ENCODE measurements around the gene SIRT2. TPM values are rescaled to one million over a fixed set of nuclear protein-coding genes. Genes with fewer than 3 reads are reported as not detected.

SIRT2 gene
- total and polyA plus RNA-seq, 2 experiments from 2014 or later, result 41.3 to 64.4 TPM

- in situ Hi-C loops (cut with MboI), result no loop called here
- DNase-seq, result peak; percentile 35
- TF ChIP-seq EZH2 (IDR thresholded peaks at IDR 0.05; ENCODE audit: insufficient read depth, poor library complexity, severe bottlenecking), result no peak
- TF ChIP-seq EZH2phosphoT487 (IDR thresholded peaks at IDR 0.05; ENCODE audit: insufficient read depth, low read depth), result no peak
Observed at GRCh38 chr19:38848299-38849146, 50.9 kb downstream of the SIRT2 start.

GRCh38 chr19:38846097-38846496, 53.3 kb downstream of the SIRT2 start:
- DNase-seq, result no peak
- Histone ChIP-seq H3K27ac (no peak overlapping the region), H3K4me1 (ENCODE audit: insufficient read depth) (peaks cover 9% of the 10 kb centered on the region; the same call in 1 of the 2 replicates), H3K36me3 (ENCODE audit: low read depth) (peaks cover 62% of the 10 kb centered on the region), H3K27me3 (replicated peaks; ENCODE audit: insufficient read depth) (no peaks in the 10 kb centered on the region), H4K20me1 (ENCODE audit: insufficient read depth) (peaks cover 10% of the 10 kb centered on the region; the same call in 1 of the 2 replicates), H2AFZ (no peak overlapping the region), H3K4me2 (ENCODE audit: unreplicated experiment) (no peak overlapping the region), H3K4me3 (no peak overlapping the region), H3K9me2 (ENCODE audit: insufficient read depth) (no peaks in the 10 kb centered on the region), H3K9me3 (ENCODE audit: low read depth) (no peaks in the 10 kb centered on the region), H3K9ac (no peak overlapping the region), H3K79me2 (ENCODE audit: insufficient read depth) (peaks cover 81% of the 10 kb centered on the region), H3F3A (ENCODE audit: insufficient read depth) (peaks cover 31% of the 10 kb centered on the region)
- 63 to 68% methylated on average over 2 of the region's 2 CpGs for WGBS, 2 experiments (ENCODE audit: low coverage in 1 of 2, low lambda C conversion rate in 2 of 2, missing lambda C conversion rate in 2 of 2)
- no peak for TF ChIP-seq EZH2 (IDR thresholded peaks at IDR 0.05; ENCODE audit: insufficient read depth, poor library complexity, severe bottlenecking)
- no peak for TF ChIP-seq EZH2phosphoT487 (IDR thresholded peaks at IDR 0.05; ENCODE audit: insufficient read depth, low read depth)
- in situ Hi-C loops (cut with MboI), result no loop called here

More at GRCh38 chr19:38848299-38849146, 50.9 kb downstream of the SIRT2 start:
- no peak overlapping the region for H2AFZ ChIP-seq
- peaks cover 56% of the 10 kb centered on the region for H3K79me2 ChIP-seq (ENCODE audit: insufficient read depth)
- H3F3A ChIP-seq (ENCODE audit: insufficient read depth), result peaks cover 24% of the 10 kb centered on the region
- no peaks in the 10 kb centered on the region for H3K9me3 ChIP-seq (ENCODE audit: low read depth)
- peak overlapping the region; percentile 96 for H3K9ac ChIP-seq
- H3K4me3 ChIP-seq, result peak overlapping the region; percentile 86
- no peaks in the 10 kb centered on the region for H3K9me2 ChIP-seq (ENCODE audit: insufficient read depth)
- peaks cover 7% of the 10 kb centered on the region; the same call in 1 of the 2 replicates for H4K20me1 ChIP-seq (ENCODE audit: insufficient read depth)
- H3K4me2 ChIP-seq (ENCODE audit: unreplicated experiment), result peak overlapping the region; percentile 93
- H3K36me3 ChIP-seq (ENCODE audit: low read depth), result peaks cover 38% of the 10 kb centered on the region
- H3K4me1 ChIP-seq (ENCODE audit: insufficient read depth), result peaks cover 13% of the 10 kb centered on the region; the same call in 1 of the 2 replicates
- H3K27me3 ChIP-seq (replicated peaks; ENCODE audit: insufficient read depth), result no peaks in the 10 kb centered on the region
- peak overlapping the region; percentile 97 for H3K27ac ChIP-seq
- WGBS, 2 experiments (ENCODE audit: low coverage in 1 of 2, low lambda C conversion rate in 2 of 2, missing lambda C conversion rate in 2 of 2), result 9 to 10% methylated on average over 22 of the region's 22 CpGs

GRCh38 chr19:38845374-38846024, 53.9 kb downstream of the SIRT2 start:
- in situ Hi-C loops (cut with MboI), result no loop called here

GRCh38 chr19:38844093-38844686, 55.2 kb downstream of the SIRT2 start:
- Histone ChIP-seq H3K4me1 (ENCODE audit: insufficient read depth) (peaks cover 9% of the 10 kb centered on the region; the same call in 1 of the 2 replicates), H3K27ac (no peak overlapping the region), H3K36me3 (ENCODE audit: low read depth) (peaks cover 79% of the 10 kb centered on the region), H3K9me2 (ENCODE audit: insufficient read depth) (no peaks in the 10 kb centered on the region), H3K4me2 (ENCODE audit: unreplicated experiment) (no peak overlapping the region), H3K9me3 (ENCODE audit: low read depth) (no peaks in the 10 kb centered on the region), H3K9ac (no peak overlapping the region), H3K4me3 (no peak overlapping the region), H4K20me1 (ENCODE audit: insufficient read depth) (peaks cover 13% of the 10 kb centered on the region; the same call in 1 of the 2 replicates), H3K27me3 (replicated peaks; ENCODE audit: insufficient read depth) (no peaks in the 10 kb centered on the region), H3F3A (ENCODE audit: insufficient read depth) (peaks cover 39% of the 10 kb centered on the region), H2AFZ (no peak overlapping the region), H3K79me2 (ENCODE audit: insufficient read depth) (peaks cover 98% of the 10 kb centered on the region)
- no peak for TF ChIP-seq EZH2phosphoT487 (IDR thresholded peaks at IDR 0.05; ENCODE audit: insufficient read depth, low read depth)
- TF ChIP-seq EZH2 (IDR thresholded peaks at IDR 0.05; ENCODE audit: insufficient read depth, poor library complexity, severe bottlenecking), result no peak
- WGBS, 2 experiments (ENCODE audit: low coverage in 1 of 2, low lambda C conversion rate in 2 of 2, missing lambda C conversion rate in 2 of 2), result 92 to 94% methylated on average over 11 of the region's 11 CpGs
- in situ Hi-C loops (cut with MboI), result no loop called here
- DNase-seq, result no peak

More at GRCh38 chr19:38845374-38846024, 53.9 kb downstream of the SIRT2 start:
- H3K9ac ChIP-seq, result no peak overlapping the region
- H3K4me3 ChIP-seq, result no peak overlapping the region
- peaks cover 13% of the 10 kb centered on the region; the same call in 1 of the 2 replicates for H4K20me1 ChIP-seq (ENCODE audit: insufficient read depth)
- no peaks in the 10 kb centered on the region for H3K9me2 ChIP-seq (ENCODE audit: insufficient read depth)
- no peak for TF ChIP-seq EZH2phosphoT487 (IDR thresholded peaks at IDR 0.05; ENCODE audit: insufficient read depth, low read depth)
- no peak for TF ChIP-seq EZH2 (IDR thresholded peaks at IDR 0.05; ENCODE audit: insufficient read depth, poor library complexity, severe bottlenecking)
- no peak overlapping the region for H2AFZ ChIP-seq
- H3K27me3 ChIP-seq (replicated peaks; ENCODE audit: insufficient read depth), result no peaks in the 10 kb centered on the region
- H3K4me2 ChIP-seq (ENCODE audit: unreplicated experiment), result no peak overlapping the region
- WGBS, 2 experiments (ENCODE audit: low coverage in 1 of 2, low lambda C conversion rate in 2 of 2, missing lambda C conversion rate in 2 of 2), result 88% methylated on average over 14 of the region's 14 CpGs
- DNase-seq, result no peak
- H3K36me3 ChIP-seq (ENCODE audit: low read depth), result peaks cover 68% of the 10 kb centered on the region
- peaks cover 87% of the 10 kb centered on the region for H3K79me2 ChIP-seq (ENCODE audit: insufficient read depth)
- peaks cover 32% of the 10 kb centered on the region for H3F3A ChIP-seq (ENCODE audit: insufficient read depth)
- H3K9me3 ChIP-seq (ENCODE audit: low read depth), result no peaks in the 10 kb centered on the region
- no peak overlapping the region for H3K27ac ChIP-seq
- peaks cover 9% of the 10 kb centered on the region; the same call in 1 of the 2 replicates for H3K4me1 ChIP-seq (ENCODE audit: insufficient read depth)

All from GM23248 (cell line).